GM19397 (cell line): ENCODE measurements around the gene NFS1.
A peak's percentile ranks its signal among the peaks of the same experiment; 100 is the strongest.
"Not testable (repeated sequence)": the region's sequence is repeated elsewhere in the genome, so short reads cannot be mapped to it uniquely, and the experiment has no call there.

Experiments used
- ATAC-seq: cut with Tn5 transposase; IDR thresholded peaks from one replicate; pipeline ENCODE4 v1.9.1; 2021; ENCODE audit warnings: mild to moderate bottlenecking, moderate library complexity; ENCODE audit not compliant: unreplicated experiment

Gene NFS1

DNA sequence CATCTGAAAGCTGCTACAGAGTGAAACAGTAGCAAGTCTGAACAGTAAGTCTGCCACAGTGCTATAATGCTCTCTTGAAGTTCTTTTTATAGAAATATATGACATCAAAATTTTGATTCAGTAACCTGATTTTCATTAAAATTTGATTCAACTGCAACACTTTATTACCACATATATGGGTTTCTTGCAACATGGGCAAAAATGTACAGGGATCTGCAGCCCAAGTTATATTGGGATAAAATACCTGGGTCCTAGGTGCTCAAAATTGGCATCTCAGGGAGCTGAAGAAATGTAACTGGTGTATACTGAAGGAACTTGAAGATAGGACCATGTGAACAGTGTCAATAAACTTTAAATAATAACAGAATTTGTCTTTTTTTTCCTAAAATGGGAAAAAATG is 10.9 kb upstream of the NFS1 start:
- no peak for ATAC-seq

- ATAC-seq, result no peak
These were observed 10.1 kb upstream of the NFS1 start for GRCh38 chr20:35709259-35709658.

DNA sequence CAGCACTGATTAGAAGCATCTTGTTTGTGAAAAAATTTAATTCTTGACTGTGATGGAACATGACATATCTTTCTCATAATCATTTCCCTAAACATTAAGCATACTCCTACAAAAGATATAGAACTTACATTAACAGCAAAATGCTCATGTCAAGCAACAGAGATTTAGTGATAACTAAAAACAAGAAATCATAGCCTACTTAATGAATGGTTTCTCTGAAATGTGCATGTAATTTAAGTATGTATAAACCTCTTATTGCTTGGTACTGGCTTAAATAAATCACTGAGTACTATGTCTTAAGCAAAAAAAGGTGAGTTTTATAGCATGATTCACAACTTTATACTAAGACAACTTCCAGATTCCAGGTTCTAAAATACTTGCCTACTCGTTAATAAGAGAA is 9.3 kb upstream of the NFS1 start:
- ATAC-seq, result no peak

DNA sequence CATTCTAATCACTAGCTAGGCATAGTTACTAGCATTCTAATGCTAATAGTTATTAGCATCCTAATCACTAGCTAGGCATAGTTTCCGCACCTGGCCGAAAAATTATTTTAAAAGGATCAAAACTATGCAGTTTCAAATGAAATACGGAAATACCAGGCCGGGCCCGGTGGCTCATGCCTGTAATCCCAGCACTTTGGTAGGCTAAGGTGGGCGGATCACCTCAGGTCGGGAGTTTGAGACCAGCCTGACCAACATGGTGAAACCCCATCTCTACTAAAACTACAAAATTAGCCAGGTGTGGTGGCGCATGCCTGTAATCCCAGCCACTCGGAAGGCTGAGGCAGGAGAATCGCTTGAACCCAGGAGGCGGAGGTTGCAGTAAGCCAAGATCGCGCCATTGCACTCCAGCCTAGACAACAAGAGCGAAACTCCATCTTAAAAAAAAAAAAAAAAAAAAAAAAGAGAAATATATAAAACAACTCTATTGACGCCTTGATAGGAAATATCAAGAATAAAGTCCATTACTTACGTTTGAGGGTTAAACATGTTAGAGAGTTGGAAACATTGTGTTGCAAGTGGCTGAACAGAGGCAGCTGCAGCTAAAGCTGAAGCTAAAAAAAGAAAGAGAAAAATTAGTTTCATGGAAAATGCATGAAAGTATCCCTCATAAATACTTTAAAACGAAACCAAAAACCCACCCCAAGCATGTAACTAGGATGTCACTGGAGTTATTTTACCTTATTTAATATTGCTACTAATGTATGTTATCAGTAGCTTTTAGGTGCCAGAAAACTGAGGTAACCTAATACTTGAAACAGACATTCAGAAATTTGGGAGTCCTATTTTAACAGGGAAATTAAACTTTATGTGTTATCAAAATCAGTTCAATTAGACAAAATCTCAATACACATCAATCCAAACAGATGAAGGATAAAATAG is 7.7 kb upstream of the NFS1 start:
- ATAC-seq, result not testable (repeated sequence)

DNA sequence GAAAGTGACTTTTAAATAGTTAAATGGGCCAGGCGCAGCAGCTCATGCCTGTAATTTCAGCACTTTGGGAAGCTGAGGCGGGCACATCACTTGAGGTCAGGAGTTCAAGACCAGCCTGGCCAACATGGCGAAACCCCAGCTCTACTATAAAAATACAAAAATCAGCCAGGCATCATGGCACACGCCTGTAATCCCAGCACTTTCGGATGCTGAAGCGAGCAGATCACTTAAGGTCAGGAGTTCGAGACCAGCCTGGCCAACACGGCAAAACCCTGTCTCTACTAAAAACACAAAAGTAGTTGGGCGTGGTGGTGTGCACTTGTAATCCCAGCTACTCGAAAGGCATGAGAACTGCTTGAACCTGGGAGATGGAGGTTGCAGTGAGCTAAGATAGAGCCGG is 6.7 kb upstream of the NFS1 start:
- ATAC-seq, result not testable (repeated sequence)

- ATAC-seq, result no peak
These were observed 5.5 kb upstream of the NFS1 start for GRCh38 chr20:35704514-35705261.

- ATAC-seq, result no peak
These were observed 3.9 kb upstream of the NFS1 start for GRCh38 chr20:35702824-35703695.

DNA sequence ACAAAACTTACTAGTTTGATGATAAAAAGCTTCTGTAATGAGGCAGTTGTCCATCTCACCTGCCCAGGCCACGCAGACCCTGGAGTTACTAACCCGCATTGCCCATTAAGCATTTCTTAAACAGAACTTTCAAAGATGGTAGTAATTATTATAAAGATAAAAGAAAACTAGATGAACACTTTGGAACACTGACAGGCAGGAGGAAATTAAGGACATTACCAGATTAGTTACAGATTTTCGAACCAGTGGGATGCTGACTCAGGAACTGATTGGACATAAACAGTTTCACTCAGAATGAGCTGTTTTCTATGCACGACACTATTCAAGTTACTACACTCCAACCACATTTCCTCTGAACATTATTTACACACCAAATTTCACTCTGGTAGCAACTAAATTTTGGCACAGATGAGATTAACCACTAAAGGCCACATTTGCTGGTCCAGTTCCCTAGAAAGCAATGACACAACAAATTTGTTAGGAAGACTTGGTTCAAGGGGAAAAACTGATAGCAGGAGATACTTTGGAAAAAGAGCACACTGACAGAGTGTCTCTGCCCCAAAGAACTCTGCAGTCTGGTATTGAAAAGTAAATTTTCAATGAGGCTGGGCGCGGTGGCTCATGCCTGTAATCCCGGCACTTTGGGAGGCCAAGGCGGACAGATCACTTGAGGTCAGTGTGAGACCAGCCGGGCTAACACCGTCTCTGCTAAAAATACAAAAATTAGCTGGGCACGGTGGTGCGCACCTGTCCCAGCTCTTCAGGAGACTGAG is 3.1 kb upstream of the NFS1 start:
- no peak for ATAC-seq

DNA sequence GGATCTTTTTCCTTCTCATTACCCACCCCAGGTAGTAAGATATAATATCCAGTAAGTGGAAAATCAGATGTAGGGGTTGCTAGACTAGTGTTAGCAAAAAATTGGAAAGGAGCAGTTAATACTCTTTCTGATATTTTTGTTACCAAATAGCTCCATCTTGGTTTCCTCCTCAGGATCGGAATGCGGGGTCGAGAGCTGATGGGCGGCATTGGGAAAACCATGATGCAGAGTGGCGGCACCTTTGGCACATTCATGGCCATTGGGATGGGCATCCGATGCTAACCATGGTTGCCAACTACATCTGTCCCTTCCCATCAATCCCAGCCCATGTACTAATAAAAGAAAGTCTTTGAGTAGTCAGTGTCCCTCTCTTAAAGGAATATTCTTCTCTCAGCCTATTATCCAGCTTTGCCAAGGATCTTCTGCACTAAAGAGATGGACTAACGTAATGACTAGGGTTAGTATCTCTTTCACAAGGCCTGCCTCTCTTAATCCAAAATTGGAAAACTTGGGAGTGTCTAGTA is 1.5 kb upstream of the NFS1 start:
- no peak for ATAC-seq

- ATAC-seq, result no peak
These were observed 939 bp upstream of the NFS1 start for GRCh38 chr20:35699957-35700624.

- ATAC-seq, result peak; percentile 39
These were observed 640 bp downstream of the NFS1 start for GRCh38 chr20:35698298-35699126.

DNA sequence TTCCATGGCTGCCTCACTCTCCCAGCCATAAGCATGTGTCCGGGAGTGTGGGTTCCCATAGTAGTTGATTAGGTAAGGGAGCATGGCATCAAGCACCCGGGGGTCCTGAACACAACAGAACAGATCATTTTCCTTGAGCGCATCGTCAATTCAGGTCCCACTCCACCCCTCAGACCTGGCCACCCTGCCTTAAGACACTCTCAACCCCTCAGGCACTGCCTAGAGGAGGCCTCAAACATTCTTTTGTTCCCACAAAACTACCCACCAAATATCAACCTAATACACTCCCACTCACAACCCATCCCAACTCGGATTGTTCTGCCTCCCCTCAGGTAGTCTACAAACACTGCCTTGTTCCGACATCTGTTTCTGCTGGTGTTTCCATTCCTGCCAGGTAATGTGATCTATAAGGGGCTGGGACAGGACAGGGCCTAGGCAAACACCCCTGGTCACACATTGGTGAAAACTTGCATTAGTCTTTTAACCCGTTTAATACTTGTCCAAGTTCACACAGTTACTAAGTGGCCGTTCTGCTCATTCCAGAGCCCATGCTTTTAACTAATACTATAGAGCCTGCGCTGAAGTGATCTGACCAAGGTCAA is 1.4 kb downstream of the NFS1 start:
- no peak for ATAC-seq

DNA sequence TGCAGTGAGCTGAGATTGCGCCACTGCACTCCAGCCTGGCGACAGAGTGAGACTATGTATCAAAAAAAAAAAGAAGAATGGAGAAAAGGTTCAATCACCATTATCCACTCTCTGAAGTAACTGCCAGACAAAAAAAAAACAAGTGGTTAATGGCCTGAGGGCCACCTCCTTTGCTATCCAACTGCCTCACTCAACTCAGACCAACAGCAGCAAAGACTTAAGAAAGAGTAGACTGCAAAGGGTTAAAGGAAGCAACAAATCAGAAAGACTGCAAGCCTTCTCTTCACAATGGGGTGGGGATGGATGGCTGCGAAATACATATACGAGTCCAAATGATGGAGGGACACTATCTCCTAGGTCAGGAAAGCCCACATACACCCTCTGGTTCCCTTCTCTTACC is 3.2 kb downstream of the NFS1 start:
- no peak for ATAC-seq

- ATAC-seq, result no peak
These were observed 3.9 kb downstream of the NFS1 start for GRCh38 chr20:35695245-35695749.

GRCh38 chr20:35690265-35690664 is 8.9 kb downstream of the NFS1 start:
- ATAC-seq, result no peak

DNA sequence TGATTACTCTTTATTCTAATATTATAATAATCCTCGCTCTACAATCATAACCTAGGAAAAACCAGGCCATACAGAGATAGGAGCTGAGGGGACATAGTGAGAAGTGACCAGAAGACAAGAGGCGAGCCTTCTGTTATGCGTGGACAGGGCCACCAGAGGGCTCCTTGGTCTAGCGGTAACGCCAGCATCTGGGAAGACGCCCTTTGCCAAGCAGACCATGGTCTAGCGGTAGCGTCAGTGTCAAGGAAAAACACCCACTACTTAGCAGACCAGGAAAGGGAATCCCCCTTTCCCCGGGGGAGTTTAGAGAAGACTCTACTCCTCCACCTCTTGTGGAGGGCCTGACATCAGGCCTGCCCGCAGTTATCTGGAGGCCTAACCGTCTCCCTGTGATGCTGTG is 12.3 kb downstream of the NFS1 start:
- ATAC-seq, result not testable (repeated sequence)

DNA sequence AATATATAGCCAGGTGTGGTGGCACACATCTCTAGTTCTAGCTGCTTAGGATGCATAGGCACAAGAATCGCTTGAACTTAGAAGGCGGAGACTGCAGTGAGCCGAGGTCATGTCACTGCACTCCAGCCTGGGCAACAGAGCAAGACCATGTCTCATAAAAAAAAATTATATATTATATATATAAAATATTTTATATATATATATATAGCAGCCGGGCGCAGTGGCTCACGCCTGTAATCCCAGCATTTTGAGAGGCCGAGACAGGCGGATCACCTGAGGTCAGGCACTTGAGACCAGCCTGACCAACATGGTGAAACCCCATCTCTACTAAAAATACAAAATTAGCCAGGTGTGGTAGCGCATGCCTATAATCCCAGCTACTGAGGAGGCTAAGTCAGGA is 13.8 kb downstream of the NFS1 start:
- not testable (repeated sequence) for ATAC-seq

DNA sequence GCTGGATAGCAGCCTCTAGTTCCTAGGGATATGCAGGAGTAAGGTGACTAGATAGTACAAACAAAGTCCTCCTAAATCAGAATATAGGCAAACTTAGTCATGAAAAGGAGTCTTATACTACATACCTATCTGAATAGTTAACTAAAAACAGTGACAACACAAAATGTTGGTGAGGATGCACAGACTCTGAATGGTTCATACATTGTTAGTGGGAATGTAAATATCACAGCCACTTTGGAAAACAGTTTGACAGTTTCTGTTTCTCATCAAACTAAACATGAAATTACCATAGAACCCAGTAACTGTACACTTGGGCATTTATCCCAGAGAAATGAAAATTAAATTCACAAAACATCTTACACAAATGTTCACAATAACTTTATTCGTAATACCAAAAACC is 17.2 kb downstream of the NFS1 start:
- no peak for ATAC-seq
